Progenitor cell of endocrine pancreas (in vitro differentiated cells): ENCODE data around the gene TUBA8. TPM values are rescaled to one million over a fixed set of nuclear protein-coding genes. Genes with fewer than 3 reads are reported as not detected.
"Not testable (repeated sequence)": the region's sequence is repeated elsewhere in the genome, so short reads cannot be mapped to it uniquely, and the experiment has no call there.

Experiments used
- DNase-seq: peaks from one replicate; pipeline ENCODE4 v3.0.0; 2021; ENCODE audit warnings: low spot score; ENCODE audit not compliant: unreplicated experiment
- H3K27ac Mint-ChIP-seq: 2 replicates; pipeline ENCODE4 v1.8.0; 2021; ENCODE audit warnings: mild to moderate bottlenecking, moderate library complexity, mixed read lengths
- H3K27me3 Mint-ChIP-seq: 2 replicates; pipeline ENCODE4 v1.8.0; 2021; ENCODE audit warnings: mixed read lengths
- H3K36me3 Mint-ChIP-seq: 2 replicates; pipeline ENCODE4 v1.8.0; 2022; ENCODE audit warnings: mixed read lengths; ENCODE audit not compliant: insufficient read depth
- H3K4me1 Mint-ChIP-seq: 2 replicates; pipeline ENCODE4 v1.8.0; 2021; ENCODE audit warnings: low read depth, mixed read lengths
- H3K4me3 Mint-ChIP-seq: 2 replicates; pipeline ENCODE4 v1.8.0; 2021; ENCODE audit warnings: low read depth, mild to moderate bottlenecking, moderate library complexity, mixed read lengths
- H3K9me3 Mint-ChIP-seq: 2 replicates; pipeline ENCODE4 v1.8.0; 2021; ENCODE audit warnings: low read depth, mixed read lengths
- long read RNA-seq: library from polyadenylated mRNA; unstranded; transcript quantifications from one replicate; pipeline ENCODE4 v2.0.0, GENCODE V29; 2020
- total RNA-seq: library from RNA; stranded (reverse); gene quantifications from 2 replicates; pipeline ENCODE4 v1.2.1, GENCODE V29; 2021
- TF ChIP-seq, protein P1 (sequence below): fragments of 200-600 bp; sonication (generic); IDR thresholded peaks from one replicate; pipeline ENCODE4 v1.5.0; 2021; ENCODE audit warnings: antibody characterized with exemption, mild to moderate bottlenecking; ENCODE audit not compliant: unreplicated experiment

TUBA8 gene
- total RNA-seq: 2.4 and 3.2 TPM in 2 replicates
- long read RNA-seq: 0 reads

DNA sequence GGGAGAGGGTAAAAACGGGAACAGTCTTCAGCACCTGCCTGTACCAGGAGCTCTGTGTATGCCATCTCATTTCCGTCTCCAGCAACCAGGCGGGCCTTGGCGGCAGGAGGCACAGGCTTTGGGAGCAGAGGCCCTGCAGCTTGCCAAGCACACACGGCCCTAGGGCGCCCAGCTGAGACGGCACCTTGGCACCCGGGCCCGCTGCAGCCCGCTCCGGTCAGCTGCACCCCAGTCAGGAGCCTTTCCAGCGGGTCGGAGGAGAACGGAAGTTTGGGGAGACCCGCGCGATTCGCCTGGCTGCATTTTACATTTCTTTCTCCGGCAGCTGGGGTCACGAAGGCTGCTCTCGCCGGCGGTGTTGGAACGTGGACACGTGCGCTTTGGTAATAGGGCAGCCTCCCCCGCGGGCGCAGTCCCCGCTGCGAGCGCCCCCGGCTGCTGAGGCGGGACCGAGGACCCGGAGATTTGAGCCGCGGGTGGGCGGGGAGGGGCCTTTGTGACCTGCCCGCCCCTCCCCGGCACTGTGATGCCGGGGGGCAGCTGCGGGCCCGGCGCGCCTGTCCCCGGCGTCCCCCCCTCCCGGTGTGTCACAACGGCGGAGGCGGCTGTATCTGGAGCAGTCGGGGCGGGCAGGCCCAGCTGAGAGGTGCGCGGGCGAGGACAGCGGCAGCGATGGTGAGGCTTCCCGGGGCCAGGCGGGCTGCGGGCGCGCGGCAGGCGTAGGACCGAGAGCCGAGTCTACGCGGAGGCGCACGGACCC lies at the start of gene TUBA8:
Gene TUBA8 (plus strand): TSS at position 616 of the 760 bp plus-strand sequence. CDS start 57 bp downstream, at position 673.
- Mint-ChIP-seq H3K9me3 (no peaks in the 10 kb centered on the region), H3K4me3 (peak within 1 kb of the TSS; percentile 48), H3K27ac (no peak within 1 kb of the TSS), H3K36me3 (peaks cover 5% of the 10 kb centered on the region), H3K4me1 (peaks cover 8% of the 10 kb centered on the region), H3K27me3 (peaks cover 52% of the 10 kb centered on the region)
- TF ChIP-seq, protein P1, sequence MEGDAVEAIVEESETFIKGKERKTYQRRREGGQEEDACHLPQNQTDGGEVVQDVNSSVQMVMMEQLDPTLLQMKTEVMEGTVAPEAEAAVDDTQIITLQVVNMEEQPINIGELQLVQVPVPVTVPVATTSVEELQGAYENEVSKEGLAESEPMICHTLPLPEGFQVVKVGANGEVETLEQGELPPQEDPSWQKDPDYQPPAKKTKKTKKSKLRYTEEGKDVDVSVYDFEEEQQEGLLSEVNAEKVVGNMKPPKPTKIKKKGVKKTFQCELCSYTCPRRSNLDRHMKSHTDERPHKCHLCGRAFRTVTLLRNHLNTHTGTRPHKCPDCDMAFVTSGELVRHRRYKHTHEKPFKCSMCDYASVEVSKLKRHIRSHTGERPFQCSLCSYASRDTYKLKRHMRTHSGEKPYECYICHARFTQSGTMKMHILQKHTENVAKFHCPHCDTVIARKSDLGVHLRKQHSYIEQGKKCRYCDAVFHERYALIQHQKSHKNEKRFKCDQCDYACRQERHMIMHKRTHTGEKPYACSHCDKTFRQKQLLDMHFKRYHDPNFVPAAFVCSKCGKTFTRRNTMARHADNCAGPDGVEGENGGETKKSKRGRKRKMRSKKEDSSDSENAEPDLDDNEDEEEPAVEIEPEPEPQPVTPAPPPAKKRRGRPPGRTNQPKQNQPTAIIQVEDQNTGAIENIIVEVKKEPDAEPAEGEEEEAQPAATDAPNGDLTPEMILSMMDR: no peak
- peak; percentile 15 for DNase-seq

- peaks cover 12% of the 10 kb centered on the region for H3K4me1 Mint-ChIP-seq
- peaks cover 22% of the 10 kb centered on the region for H3K27me3 Mint-ChIP-seq
- H3K9me3 Mint-ChIP-seq: no peaks in the 10 kb centered on the region
- TF ChIP-seq, protein P1: no peak
- DNase-seq: no peak
- H3K36me3 Mint-ChIP-seq: no peaks in the 10 kb centered on the region
- no peak overlapping the region for H3K27ac Mint-ChIP-seq
- H3K4me3 Mint-ChIP-seq: no peak overlapping the region
Observed at GRCh38 chr22:18062421-18062820, 48.2 kb upstream of the TUBA8 start.

DNA sequence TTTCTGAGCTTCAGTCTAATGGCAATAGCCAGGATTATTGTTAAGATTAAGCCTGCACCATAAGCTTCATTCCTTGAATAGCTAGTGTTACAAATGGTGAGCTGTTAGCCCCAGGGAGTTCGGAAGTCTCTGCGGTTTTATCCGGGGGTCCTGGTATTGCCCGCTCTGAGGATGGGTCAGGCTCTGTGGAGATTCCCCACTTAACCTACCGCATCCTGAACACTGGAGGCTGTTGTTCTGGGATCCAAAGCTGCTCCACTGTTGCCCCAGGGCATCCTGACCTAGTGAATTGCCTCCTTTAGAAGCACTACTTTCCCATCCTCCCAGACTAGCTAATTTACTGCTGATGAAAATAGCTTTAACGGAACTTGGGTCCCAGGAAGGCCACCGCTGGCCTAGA lies 47.3 kb upstream of the TUBA8 start:
- H3K36me3 Mint-ChIP-seq: no peaks in the 10 kb centered on the region
- no peaks in the 10 kb centered on the region for H3K9me3 Mint-ChIP-seq
- TF ChIP-seq, protein P1: no peak
- no peak overlapping the region for H3K27ac Mint-ChIP-seq
- peaks cover 12% of the 10 kb centered on the region for H3K4me1 Mint-ChIP-seq
- H3K27me3 Mint-ChIP-seq: peaks cover 27% of the 10 kb centered on the region
- DNase-seq: no peak
- no peak overlapping the region for H3K4me3 Mint-ChIP-seq

DNA sequence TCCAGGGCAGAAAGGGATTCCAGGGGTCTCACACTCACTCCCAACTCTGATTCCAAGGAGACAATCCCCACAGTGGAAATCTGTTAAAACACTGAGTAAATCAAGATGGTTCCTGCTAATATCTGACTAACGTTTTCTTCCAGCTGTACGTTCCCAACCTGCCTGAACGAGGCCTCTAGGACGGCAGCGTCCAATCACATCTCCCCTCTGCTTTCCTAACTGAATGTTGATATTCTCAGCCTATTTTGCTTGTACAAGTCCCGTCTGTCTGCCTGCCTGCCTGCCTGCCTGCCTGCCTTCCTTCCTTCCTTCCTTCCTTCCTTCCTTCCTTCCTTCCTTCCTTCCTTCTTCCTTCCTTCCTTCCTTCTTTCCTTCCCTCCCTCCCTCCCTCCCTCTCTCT lies 46.9 kb upstream of the TUBA8 start:
- not testable (repeated sequence) for H3K27ac Mint-ChIP-seq, H3K36me3 Mint-ChIP-seq, DNase-seq, H3K9me3 Mint-ChIP-seq, H3K4me3 Mint-ChIP-seq
- Mint-ChIP-seq H3K27me3 (peaks cover 29% of the 10 kb centered on the region), H3K4me1 (peaks cover 13% of the 10 kb centered on the region)

DNA sequence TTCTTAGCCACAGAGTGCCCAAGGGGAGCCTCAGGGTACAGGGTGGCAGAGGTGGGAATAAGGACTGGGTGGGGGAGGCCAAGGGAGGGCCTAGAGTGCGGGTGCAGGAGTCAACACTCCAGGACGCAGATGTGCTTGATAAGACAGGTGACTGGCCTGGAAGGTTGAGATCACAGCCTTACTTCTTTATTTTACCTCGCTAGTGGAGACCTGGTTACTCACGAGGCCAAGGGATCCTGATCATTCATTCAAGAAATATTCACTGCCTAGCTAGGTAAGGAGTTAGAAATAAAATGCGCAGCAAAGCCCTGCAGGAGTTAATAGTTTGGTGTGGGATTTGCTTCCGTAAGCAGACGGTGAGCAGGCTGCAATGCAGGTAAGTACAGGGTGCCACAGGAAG lies 46.0 kb upstream of the TUBA8 start:
- H3K4me1 Mint-ChIP-seq: peaks cover 11% of the 10 kb centered on the region
- no peaks in the 10 kb centered on the region for H3K9me3 Mint-ChIP-seq
- H3K4me3 Mint-ChIP-seq: no peak overlapping the region
- TF ChIP-seq, protein P1: no peak
- DNase-seq: no peak
- H3K27ac Mint-ChIP-seq: no peak overlapping the region
- peaks cover 26% of the 10 kb centered on the region for H3K27me3 Mint-ChIP-seq
- no peaks in the 10 kb centered on the region for H3K36me3 Mint-ChIP-seq

- TF ChIP-seq, protein P1: no peak
- Mint-ChIP-seq H3K4me1 (peaks cover 11% of the 10 kb centered on the region), H3K4me3 (no peak overlapping the region), H3K27me3 (peaks cover 26% of the 10 kb centered on the region), H3K27ac (no peak overlapping the region), H3K9me3 (no peaks in the 10 kb centered on the region), H3K36me3 (no peaks in the 10 kb centered on the region)
- no peak for DNase-seq
Observed at GRCh38 chr22:18065256-18065655, 45.4 kb upstream of the TUBA8 start.
